ENCODE data around the gene RPS6KA5.
"Not testable (repeated sequence)": the region's sequence is repeated elsewhere in the genome, so short reads cannot be mapped to it uniquely, and the experiment has no call there.

The RPS6KA5 gene

GRCh38 chr14:91027561-91027960 is 32.9 kb downstream of the RPS6KA5 start:
- DNase-seq (ENCODE audit: low read depth in 2 of 2) = no peak

DNA sequence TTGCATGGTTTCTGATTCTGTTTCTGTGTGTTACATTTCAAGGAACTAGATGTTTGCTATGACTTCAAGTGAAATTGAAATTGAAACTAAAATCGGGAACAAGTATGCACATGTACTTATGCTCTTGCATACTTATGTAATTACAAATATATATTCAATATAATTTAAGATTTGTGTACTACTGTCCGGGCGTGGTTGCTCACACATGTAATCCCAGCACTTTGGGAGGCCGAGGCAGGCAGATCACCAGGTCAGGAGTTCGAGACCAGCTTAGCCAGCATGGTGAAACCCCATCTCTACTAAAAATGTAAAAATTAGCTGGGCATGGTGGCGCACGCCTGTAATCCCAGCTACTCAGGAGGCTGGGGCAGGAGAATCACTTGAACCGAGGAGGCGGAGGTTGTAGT is 37.8 kb downstream of the RPS6KA5 start:
- DNase-seq (ENCODE audit: low read depth in 2 of 2) = not testable (repeated sequence)

GRCh38 chr14:91021991-91022621 is 38.3 kb downstream of the RPS6KA5 start:
- DNase-seq (ENCODE audit: low read depth in 2 of 2) = no peak

DNA sequence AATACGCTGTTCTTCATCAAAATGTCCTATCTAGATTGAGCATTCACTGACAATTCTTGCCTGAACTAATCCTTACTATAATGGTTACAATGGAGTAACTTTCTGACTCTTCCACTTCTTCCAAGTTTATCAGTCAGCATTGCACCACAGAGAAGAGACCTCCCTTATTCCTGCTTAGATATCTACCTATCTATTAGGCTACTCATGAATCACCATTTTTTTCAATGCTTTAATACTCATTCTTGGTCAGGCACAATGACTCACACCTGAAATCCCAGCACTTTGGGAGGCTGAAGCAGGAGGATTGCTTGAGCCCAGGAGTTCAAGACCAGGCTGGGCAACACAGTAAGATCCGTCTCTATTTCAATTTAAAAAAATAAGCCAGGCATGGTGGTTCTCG is 39.3 kb downstream of the RPS6KA5 start:
- DNase-seq (ENCODE audit: low read depth in 2 of 2) = no peak

DNA sequence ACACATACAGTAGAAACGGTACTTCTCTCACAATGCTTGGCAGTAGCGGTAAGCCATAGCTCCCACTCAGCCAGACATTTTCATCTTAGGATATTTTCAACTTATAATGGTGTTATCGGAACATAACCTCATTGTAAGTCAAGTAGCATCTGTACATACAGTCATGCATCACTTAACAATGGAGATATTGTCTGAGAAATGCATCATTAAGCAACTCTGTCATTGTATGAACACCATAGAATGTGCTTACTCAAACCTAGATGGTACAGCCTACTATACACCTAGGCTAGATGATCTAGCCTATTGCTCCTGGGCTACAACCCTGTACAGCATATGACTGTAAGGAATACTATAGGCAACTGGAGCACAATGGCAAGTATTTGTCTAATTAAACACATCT is 40.8 kb downstream of the RPS6KA5 start:
- DNase-seq (ENCODE audit: low read depth in 2 of 2) = no peak

DNA sequence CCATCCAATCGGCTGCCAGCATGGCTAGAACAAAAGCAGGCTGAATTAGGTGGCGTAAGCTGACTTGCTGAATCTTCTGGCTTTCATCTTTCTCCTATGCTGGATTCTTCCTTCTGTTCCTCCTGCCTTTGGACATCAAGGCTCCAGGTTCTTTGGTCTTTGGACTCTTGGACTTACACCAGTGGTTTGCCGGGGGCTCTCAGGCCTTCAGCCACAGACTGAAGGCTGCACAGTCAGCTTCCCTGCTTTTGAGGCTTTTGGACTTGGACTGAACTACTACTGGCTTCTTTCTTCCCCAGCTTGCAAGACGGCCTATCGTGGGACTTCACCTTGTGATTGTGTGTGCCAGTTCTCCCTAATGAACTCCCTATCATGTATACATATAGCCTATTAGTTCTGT is 42.0 kb downstream of the RPS6KA5 start:
- DNase-seq (ENCODE audit: low read depth in 2 of 2) = no peak

DNA sequence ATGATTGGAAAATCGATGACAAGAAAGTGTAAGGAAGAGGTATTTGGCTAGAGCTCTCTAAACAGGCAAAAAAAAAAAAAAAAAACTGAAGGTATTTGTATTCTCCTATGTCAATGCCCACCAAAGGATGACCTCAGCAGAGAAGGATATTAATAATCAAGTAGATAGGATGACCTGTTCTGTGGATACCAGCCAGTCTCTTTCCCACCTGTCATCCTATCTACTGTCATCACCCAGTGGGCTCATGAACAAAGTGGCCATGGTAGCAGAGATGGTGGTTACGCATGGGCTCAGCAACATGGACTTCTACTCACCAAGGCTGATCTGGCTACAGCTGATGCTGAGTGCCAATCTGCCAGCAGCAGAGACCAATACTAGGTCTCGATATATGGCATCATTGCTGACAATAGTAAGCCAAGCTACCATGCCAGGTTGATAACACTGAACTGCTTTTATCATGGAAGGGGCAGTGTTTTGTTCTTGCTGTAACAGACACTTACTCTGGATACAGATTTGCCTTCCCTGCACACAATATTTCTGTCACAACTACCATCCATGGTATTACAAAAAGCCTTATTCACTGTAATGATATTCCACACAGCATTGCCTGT is 43.5 kb downstream of the RPS6KA5 start:
- DNase-seq (ENCODE audit: low read depth in 2 of 2) = no peak

DNA sequence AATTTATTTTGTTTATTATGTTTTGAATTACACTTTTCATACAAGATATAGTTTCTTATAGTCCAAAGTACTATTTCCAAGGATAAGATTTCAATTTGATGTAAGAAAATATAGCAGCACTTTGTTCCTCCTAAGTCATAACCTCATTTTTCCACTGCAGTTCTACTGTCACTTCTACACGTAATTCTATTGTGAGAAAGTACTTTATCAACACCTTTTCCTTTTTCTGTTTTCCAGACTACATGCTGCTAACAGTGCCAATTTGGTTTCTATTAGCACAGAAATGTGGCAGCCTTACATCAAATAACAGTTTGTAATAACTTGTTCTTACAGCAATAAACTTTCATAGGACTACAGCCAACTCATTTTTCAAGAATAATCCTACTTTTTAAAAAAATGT is 45.0 kb downstream of the RPS6KA5 start:
- no peak for DNase-seq (ENCODE audit: low read depth in 2 of 2)

- DNase-seq (ENCODE audit: low read depth in 2 of 2) = no peak
Observed at GRCh38 chr14:91012045-91012444, 48.4 kb downstream of the RPS6KA5 start.

DNA sequence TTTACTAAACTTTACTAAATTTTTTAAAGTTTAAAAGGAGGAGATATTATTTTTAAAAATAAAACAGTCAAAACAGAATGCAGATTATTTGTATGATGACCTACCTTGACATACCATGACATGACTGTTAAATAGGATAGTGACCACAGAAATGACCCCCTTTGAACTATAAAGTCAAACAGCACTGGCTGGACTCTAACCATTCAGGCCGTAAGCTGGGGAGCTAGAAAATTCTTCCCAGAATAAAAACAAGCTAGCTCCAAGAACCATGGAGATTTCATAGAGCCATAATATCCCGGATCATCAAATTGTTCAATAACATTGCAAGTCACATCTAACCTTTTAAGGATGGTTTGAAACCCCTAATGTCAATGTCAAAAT is 50.3 kb downstream of the RPS6KA5 start:
- no peak for DNase-seq (ENCODE audit: low read depth in 2 of 2)

GRCh38 chr14:91009501-91010152 is 50.8 kb downstream of the RPS6KA5 start:
- no peak for DNase-seq (ENCODE audit: low read depth in 2 of 2)

DNA sequence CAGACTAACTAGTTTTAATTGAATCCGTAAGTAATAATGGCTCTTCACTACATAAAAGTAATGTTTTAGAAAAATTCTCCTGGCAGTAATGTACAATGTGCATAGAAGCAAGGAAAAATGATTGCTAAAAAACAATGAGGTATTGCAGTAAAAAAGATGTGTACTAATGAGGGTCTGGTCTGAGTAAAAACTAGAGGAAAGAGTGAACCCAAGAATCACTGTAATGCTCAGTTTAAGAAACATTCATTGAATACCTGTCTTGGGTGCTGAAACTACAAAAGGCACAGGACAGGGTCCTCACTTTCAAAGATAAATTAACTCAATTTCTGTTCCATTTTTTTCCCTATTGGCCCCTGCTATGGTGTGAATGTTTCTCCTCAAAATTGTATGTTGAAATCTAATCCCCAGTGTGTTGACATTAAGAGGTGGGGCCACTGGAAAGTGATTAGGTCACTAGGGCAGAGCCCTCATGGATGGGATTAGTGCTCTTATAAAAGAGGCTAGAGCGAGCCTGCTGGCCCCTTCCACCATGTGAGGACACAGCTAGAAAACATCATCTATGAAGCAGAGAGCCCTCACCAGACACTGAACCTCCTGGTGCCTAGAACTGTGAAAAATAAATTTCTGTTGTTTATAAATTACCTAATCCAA is 51.6 kb downstream of the RPS6KA5 start:
- DNase-seq (ENCODE audit: low read depth in 2 of 2) = no peak

GRCh38 chr14:91005716-91006115 is 54.7 kb downstream of the RPS6KA5 start:
- DNase-seq (ENCODE audit: low read depth in 2 of 2) = no peak

DNA sequence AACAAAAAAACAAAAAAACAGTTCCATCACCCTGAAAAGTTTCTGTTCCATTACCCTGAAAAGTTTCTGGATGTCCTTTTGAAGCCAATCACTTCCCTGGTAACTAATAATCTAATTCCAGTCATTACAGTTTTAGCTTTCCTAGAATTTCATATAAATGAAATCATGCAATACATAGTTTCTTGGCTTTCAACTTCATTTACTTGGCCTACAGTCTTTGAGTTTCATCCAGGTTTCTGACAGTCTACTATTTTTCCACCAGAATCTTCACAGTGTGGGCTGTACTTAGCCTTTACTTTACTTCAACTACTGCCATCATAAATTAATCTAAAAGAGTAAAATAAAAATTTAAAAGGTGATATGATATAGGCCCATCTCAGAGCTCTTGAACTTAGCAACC is 55.5 kb downstream of the RPS6KA5 start:
- DNase-seq (ENCODE audit: low read depth in 2 of 2) = no peak

DNA sequence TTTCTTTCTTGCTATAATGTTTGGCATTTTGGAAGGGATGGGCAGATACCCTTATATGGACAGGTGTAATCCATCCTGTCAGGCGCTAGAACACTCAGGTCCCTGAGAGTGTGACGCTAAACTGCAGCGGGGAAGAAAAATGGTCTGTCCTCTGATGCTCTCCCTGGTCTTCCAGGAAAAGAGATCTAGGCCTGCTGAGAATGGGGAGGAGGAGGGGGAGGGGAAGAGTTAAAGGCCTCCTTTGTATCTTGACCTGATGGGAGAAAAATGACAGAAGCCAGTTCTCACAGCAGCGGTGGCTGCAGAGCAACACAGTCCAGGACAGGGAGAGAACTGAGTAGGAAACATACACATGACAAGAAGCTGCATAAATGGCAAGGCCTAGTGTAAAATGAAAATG is 61.1 kb downstream of the RPS6KA5 start:
- DNase-seq (ENCODE audit: low read depth in 2 of 2) = no peak

DNA sequence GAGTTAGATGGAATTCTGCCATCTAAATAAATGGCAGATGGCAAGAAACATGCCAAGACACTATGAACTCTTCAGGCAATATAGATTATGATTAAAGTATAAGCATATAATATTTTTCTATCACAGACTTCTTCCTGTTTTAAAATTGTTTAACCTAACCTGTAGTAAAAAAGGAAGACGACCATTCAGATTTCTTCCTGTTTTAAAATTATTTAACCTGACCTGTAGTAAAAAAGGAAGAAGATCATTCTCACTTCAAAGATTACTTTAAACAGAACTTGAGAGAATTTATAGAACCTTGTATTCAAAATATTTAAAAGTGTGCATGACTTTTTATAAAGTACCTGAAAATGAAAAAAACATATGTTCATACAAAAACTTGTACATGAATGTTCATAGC is 63.5 kb downstream of the RPS6KA5 start:
- DNase-seq (ENCODE audit: low read depth in 2 of 2) = no peak

DNA sequence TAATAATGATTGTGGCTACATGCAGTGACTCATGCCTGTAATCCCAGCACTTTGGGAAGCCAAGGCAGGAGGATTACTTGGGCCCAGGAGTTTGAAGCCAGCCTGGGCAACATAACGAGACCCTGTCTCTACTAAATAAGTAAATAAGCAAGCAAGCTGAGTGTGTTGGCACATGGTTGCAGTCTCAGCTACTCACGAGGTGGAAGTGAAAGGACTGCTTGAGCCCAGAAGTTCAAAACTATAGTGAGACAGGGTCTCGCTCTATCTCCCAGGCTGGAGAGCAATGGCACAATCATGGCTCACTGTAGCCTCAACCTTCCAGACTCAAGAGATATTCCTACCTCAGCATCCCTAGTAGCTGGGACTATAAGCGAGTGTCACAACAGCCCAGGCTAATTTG is 64.7 kb downstream of the RPS6KA5 start:
- no peak for DNase-seq (ENCODE audit: low read depth in 2 of 2)

GRCh38 chr14:90993792-90994191 is 66.6 kb downstream of the RPS6KA5 start:
- DNase-seq (ENCODE audit: low read depth in 2 of 2) = no peak

GRCh38 chr14:90991690-90992443 is 68.6 kb downstream of the RPS6KA5 start:
- DNase-seq (ENCODE audit: low read depth in 2 of 2) = no peak

DNA sequence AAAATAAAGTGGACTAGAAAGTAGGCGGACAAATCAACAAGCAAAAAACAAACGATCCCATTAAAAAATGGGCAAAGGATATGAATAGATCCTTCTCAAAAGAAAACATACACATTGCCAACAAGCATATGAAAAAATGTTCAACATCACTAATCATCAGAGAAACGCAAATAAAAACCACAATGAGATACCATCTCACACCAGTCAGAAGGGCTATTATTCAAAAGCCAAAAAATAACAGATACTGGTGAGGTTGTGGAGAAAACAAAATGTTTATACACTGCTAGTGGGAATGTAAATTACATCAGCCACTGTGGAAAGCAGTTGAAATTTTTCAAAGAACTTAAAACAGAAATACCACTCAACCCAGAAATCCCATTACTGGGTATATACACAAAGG is 70.3 kb downstream of the RPS6KA5 start:
- DNase-seq (ENCODE audit: low read depth in 2 of 2) = no peak

GRCh38 chr14:90987140-90987539 is 73.3 kb downstream of the RPS6KA5 start:
- DNase-seq (ENCODE audit: low read depth in 2 of 2) = no peak

DNA sequence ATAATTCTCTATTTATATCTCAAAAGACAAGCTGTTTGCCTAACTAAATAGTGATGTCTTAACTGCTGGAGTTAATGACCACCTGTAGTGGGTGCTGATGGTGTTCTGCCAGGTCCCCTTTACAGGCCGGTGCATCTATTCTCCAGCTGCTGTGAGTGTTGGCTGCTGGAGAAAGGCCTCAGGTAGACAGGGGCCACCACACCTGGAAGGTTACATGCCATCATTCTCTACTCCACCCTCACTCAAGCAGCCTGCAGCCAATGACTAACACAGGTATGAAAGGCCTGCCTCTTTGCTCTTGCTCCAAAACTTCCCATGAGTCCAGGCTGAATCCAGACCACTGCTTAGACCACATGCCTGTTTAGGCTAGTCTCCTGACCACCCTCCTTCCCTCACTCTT is 73.9 kb downstream of the RPS6KA5 start:
- DNase-seq (ENCODE audit: low read depth in 2 of 2) = no peak

Measured in stimulated activated CD8-positive, alpha-beta memory T cell treated with anti-CD3 and anti-CD28 coated beads, Interleukin-7, amount 100 ng/mL, for 4 hours (primary cell).